Suprapubic skin (tissue), 3 donors: ENCODE measurements around the gene SEC22B.
"Not testable (repeated sequence)": the region's sequence is repeated elsewhere in the genome, so short reads cannot be mapped to it uniquely, and the experiment has no call there.

Source experiments
- POLR2A ChIP-seq, 2 donors: fragments of 450-650 bp; IDR thresholded peaks; one replicate each; pipeline ENCODE4 v1.6.1; 2017; ENCODE audit warnings: antibody characterized with exemption in 2 of 2, mild to moderate bottlenecking in 2 of 2, moderate library complexity in 2 of 2
- TF ChIP-seq, protein P1 (sequence below), 2 donors: fragments of 200-600 bp in 1 of 2; fragments of 450-650 bp in 1 of 2; sonication (generic) in 1 of 2; IDR thresholded peaks; one replicate each; pipeline ENCODE4 v1.5.1; 2016 to 2019; ENCODE audit warnings: antibody characterized with exemption in 2 of 2, mild to moderate bottlenecking in 1 of 2, moderate library complexity in 1 of 2

DNA sequence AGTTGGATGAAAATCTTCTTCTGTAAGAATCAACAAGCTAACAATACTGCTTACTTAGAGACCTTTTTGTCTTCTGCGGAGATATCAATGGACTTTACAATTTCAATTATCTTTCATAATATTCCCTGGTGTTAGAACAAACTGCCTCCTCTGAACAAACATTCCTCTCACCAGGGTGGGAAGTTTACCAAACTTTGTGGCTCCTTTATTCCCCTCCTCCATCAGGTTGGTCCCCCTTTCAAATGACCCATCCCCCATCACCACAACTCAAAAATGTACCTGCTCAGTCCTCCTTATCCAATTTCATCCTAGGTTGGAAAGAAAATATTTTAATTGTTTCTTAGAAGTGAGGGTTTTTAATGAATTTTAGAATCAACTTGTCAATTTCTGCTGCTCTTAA is 40.2 kb downstream of the SEC22B start:
- TF ChIP-seq, protein P1, sequence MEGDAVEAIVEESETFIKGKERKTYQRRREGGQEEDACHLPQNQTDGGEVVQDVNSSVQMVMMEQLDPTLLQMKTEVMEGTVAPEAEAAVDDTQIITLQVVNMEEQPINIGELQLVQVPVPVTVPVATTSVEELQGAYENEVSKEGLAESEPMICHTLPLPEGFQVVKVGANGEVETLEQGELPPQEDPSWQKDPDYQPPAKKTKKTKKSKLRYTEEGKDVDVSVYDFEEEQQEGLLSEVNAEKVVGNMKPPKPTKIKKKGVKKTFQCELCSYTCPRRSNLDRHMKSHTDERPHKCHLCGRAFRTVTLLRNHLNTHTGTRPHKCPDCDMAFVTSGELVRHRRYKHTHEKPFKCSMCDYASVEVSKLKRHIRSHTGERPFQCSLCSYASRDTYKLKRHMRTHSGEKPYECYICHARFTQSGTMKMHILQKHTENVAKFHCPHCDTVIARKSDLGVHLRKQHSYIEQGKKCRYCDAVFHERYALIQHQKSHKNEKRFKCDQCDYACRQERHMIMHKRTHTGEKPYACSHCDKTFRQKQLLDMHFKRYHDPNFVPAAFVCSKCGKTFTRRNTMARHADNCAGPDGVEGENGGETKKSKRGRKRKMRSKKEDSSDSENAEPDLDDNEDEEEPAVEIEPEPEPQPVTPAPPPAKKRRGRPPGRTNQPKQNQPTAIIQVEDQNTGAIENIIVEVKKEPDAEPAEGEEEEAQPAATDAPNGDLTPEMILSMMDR (IDR thresholded peaks at IDR 0.05), result not testable (repeated sequence)
- not testable (repeated sequence) for TF ChIP-seq POLR2A (IDR thresholded peaks at IDR 0.05)
